GM06990 (cell line): Measurements from ENCODE around the gene RNU2-63P.

Source experiments
- DNase-seq: peaks from one replicate; pipeline ENCODE4 v3.0.0-alpha.2; 2011; ENCODE audit not compliant: insufficient read length; ENCODE audit errors: extremely low read depth
- H3K27me3 ChIP-seq: replicated peaks from 2 replicates; pipeline ENCODE4 v1.6.0; 2011; ENCODE audit warnings: low read length; ENCODE audit not compliant: control insufficient read depth, insufficient read depth
- H3K36me3 ChIP-seq: 2 replicates; pipeline ENCODE4 v1.5.1; 2011; ENCODE audit warnings: low read length; ENCODE audit not compliant: control insufficient read depth, insufficient read depth
- H3K4me3 ChIP-seq: replicated peaks from 2 replicates; pipeline ENCODE4 v1.5.1; 2011; ENCODE audit warnings: low read depth, mild to moderate bottlenecking, control low read depth, low read length
- TF ChIP-seq, protein P1 (sequence below): IDR thresholded peaks from 2 replicates; pipeline ENCODE4 v1.5.1; 2011; ENCODE audit warnings: low read length, control low read depth, mild to moderate bottlenecking, inconsistent platforms; ENCODE audit not compliant: insufficient read depth, poor library complexity, severe bottlenecking

The RNU2-63P gene

DNA sequence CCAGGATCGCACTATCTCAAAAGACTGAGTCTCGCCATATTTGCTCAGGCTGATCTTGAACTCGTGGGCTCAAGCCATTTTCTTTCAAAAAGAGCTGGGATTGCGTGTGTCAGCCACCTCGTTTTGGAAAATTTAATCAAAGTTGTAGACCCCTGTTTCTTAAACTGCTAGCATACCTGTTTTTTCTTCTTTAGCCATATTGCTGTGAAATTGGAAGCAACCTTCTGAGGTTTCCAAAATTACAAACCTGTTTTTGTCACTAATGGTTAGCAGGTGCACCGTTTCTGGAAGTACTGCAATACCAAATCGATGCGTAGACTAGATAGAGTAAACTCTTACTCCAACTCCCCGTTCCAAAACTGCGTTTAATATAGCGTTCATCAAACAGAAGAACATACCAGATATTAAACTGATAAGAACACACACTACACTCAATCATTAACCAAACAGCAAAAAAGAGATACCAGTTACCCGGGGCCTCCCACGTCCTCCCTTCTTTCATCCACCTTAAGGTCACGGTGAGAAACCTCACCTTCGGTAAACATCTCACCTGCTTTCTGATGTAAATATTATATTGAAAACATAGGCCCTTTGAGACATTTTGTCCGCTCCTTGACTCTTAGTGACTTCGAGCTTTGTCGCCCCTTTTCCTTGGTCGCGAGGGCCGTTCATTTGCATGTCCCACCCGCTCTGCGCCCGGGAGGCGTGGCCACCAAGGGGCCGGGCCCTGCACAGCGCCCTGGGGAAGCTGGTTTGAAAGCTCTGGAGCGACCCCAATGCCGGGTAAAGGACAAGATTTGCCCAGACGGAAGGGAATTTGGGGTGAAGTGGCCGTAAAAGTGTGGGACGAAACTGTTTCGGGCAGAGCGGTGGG, at the start of gene RNU2-63P:
Gene RNU2-63P (minus strand): TSS at position 462 of the 874 bp plus-strand sequence.
- DNase-seq, result peak; percentile 79
- no peaks in the 10 kb centered on the region for H3K36me3 ChIP-seq
- H3K27me3 ChIP-seq, result no peaks in the 10 kb centered on the region
- H3K4me3 ChIP-seq, result peak within 1 kb of the TSS; percentile 82
- TF ChIP-seq, protein P1, sequence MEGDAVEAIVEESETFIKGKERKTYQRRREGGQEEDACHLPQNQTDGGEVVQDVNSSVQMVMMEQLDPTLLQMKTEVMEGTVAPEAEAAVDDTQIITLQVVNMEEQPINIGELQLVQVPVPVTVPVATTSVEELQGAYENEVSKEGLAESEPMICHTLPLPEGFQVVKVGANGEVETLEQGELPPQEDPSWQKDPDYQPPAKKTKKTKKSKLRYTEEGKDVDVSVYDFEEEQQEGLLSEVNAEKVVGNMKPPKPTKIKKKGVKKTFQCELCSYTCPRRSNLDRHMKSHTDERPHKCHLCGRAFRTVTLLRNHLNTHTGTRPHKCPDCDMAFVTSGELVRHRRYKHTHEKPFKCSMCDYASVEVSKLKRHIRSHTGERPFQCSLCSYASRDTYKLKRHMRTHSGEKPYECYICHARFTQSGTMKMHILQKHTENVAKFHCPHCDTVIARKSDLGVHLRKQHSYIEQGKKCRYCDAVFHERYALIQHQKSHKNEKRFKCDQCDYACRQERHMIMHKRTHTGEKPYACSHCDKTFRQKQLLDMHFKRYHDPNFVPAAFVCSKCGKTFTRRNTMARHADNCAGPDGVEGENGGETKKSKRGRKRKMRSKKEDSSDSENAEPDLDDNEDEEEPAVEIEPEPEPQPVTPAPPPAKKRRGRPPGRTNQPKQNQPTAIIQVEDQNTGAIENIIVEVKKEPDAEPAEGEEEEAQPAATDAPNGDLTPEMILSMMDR, result no peak

DNA sequence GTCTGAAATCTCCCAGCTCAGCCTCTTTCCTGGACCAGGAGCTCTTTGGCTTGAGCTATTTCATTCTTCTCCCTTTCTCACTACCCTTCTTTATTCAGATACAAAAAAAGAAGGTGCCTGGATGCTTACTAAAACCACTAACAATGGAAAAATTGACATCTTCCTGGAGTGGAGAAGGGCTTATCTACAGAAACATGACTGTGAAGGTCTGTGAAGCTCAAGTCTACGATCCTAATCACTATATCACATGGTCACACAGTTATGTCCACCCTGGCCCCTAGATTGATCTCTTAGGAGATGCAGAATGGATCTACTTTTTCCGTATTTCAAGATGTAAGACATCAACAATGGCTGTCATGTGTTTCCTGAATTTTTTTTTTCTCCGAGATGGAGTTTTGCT, 44.9 kb upstream of the RNU2-63P start:
- no peak for DNase-seq
- no peaks in the 10 kb centered on the region for H3K36me3 ChIP-seq
- TF ChIP-seq, protein P1, result no peak
- H3K4me3 ChIP-seq, result no peak overlapping the region
- no peaks in the 10 kb centered on the region for H3K27me3 ChIP-seq

DNA sequence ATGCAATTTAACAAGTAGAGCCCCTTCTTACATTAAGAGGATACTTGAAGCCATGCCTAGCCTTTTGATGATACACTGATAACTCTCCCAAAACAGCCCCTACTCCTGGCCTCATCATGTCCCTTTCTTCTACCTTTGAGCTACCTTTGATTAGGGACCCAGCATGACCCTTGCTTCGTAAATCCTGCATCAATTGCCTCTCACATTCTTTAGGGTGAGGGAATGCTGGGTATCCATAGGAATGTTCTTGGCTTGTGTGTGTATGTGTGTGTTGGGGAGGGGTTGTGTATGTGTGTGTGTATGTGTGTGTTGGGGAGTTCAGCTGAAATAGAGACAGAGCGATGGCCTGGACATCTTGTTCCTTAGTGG, 44.5 kb upstream of the RNU2-63P start:
- Histone ChIP-seq H3K4me3 (no peak overlapping the region), H3K36me3 (no peaks in the 10 kb centered on the region), H3K27me3 (no peaks in the 10 kb centered on the region)
- DNase-seq, result no peak
- TF ChIP-seq, protein P1, result no peak

DNA sequence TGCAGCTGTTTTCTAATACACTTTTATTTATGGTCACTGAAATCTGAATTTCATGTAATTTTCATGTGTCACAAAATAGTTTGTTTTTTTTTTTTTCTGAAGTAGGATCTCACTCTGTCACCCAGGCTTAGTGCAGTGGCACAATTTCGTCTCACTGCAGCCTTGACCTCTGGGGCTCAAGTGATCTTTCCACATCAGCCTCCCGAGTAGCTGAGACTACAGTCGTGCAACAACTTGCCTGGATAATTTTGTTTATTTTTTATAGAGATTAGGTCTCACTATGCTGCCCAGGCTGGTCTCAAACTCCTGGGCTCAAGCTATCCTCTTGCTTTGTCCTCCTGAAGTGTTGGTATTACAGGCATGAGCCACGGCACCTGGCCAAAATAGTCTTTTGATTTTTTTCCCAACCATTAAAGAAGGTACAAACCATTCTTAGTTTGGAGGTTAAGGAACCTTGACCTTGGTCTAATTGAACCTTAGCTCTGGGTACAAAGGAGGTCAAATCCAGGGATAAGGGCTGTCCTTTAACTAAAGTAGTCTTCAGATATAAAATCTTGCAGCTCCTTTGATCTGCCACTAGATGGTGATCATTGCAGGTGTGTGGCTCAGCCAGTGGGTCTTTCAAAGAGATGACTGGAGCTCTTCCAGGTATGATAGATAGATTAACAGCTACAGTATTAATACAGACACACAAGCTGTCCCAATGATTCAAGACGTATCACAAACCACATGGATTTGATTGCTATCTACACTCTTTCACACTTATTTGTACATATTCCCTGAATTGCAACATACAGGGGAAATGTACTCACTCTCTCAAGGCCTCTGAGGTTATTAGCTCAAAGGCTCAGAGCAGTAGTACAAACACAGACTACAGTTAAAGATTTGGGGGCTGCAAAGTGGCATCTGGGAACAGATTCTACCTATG, 43.9 kb upstream of the RNU2-63P start:
- no peaks in the 10 kb centered on the region for H3K36me3 ChIP-seq
- DNase-seq, result no peak
- no peaks in the 10 kb centered on the region for H3K27me3 ChIP-seq
- no peak overlapping the region for H3K4me3 ChIP-seq
- TF ChIP-seq, protein P1, result peak; percentile 79

DNA sequence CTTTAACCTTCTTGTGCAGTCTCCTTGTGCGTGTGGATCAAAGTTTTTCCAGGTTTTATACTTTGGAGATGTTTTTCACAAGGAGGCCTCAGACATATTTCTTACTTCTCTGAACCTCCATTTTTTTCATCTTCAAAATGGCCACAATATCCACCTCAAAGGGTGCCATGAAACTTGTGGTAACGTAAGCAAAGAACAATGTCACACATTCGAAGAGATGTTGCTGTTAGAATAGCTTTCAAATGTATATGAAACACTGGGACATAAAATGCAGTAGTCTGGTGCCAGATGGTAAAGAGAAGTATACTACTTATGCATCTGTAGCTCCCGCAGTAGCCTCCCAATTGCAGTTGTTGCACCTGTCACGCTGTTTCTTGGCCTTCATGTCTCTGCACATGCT, 41.8 kb upstream of the RNU2-63P start:
- no peak overlapping the region for H3K4me3 ChIP-seq
- no peaks in the 10 kb centered on the region for H3K27me3 ChIP-seq
- TF ChIP-seq, protein P1, result no peak
- H3K36me3 ChIP-seq, result no peaks in the 10 kb centered on the region
- DNase-seq, result no peak
